LNCaP clone FGC (cell line): Measurements from ENCODE around the gene RHOF.

ENCODE experiments used
- DNase-seq: peaks from one replicate; pipeline ENCODE4 v3.0.0-alpha.2; 2011; ENCODE audit warnings: low read depth
- H3K4me3 ChIP-seq: 2 replicates; pipeline ENCODE4 v1.5.1; 2011; ENCODE audit warnings: mild to moderate bottlenecking, low read depth, low read length, control low read depth
- TF ChIP-seq, protein P1 (sequence below): IDR thresholded peaks from 2 replicates; pipeline ENCODE4 v1.5.1; 2012; ENCODE audit warnings: mild to moderate bottlenecking; ENCODE audit not compliant: control insufficient read depth, insufficient read depth; ENCODE audit errors: extremely low read depth

RHOF gene

DNA sequence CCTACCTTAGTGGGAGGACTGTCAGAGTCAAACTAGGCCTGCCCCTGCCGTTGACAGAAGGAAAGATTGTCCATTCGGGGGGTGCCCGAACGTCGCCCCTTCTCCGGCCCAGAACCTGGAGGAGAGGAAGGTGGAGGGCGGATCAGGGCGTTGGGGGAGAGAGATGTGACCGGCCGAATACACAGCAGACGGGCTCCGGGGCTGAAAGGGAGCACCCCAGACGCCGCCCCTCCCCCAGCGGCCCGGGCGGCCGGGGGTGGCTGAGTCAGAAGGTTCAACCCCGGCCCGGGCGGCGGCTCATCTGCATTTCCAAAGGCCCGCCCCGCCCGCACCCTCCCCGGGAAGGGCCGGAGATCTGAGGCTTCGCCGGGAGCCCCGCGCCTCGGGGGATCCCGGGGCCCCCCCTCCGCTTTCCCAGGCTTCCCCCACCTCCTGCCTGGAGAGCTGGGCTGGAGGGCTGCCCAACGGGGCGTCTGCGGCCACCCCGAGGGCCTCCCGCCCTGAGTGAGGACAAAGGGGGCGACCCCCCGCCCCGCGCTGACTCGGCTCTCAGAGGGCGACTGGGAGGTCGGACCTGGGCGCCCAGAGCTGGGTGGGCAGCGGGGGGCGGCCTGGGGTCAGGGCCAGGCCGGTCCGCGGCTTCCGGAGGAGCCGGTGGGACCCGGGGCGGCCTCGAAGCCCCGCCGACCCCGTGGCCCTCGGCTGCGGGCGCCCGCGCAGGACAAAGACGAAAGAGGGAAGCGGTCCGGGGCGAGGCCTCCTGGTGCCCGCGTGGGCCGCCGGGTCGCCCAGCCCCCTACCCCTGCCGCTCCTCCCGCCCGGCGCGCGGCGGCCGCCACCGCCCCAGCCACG lies 6.6 kb upstream of the RHOF start:
- H3K4me3 ChIP-seq: peak overlapping the region; percentile 59
- no peak for DNase-seq
- TF ChIP-seq, protein P1, sequence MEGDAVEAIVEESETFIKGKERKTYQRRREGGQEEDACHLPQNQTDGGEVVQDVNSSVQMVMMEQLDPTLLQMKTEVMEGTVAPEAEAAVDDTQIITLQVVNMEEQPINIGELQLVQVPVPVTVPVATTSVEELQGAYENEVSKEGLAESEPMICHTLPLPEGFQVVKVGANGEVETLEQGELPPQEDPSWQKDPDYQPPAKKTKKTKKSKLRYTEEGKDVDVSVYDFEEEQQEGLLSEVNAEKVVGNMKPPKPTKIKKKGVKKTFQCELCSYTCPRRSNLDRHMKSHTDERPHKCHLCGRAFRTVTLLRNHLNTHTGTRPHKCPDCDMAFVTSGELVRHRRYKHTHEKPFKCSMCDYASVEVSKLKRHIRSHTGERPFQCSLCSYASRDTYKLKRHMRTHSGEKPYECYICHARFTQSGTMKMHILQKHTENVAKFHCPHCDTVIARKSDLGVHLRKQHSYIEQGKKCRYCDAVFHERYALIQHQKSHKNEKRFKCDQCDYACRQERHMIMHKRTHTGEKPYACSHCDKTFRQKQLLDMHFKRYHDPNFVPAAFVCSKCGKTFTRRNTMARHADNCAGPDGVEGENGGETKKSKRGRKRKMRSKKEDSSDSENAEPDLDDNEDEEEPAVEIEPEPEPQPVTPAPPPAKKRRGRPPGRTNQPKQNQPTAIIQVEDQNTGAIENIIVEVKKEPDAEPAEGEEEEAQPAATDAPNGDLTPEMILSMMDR: no peak

DNA sequence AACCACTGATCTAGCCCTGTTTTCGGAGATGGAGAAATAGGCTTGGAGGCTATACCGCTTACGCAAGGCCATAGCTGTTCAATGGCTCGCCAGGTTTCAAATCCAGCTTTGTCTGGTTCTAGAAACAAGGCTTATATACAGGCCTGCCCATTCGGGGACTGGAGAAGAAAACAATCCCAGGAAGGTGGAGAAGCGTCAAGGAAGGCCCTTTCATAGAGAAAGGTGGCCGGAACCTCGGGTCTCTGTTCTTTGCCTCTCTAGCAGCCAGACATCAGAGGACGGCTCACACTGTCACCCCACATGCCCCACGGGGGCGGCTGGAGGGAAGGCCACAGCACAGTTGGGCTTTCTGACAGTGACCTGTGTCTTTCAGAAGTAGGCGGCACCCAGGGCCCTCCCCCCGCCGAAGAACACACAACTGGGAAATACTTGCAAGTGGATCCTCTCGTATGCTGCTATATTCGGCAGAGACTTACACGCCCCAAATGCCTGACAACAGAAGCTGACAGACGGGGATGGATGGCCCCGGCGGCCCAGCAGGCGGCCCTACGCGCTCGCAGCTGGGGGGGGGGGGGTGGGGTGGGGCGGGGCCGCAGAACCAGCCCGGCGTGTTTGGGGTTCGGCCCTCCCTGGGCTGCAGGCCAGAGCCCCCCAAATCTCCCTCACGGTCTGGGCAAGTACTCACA lies 5.8 kb upstream of the RHOF start:
- H3K4me3 ChIP-seq: peak overlapping the region; percentile 59
- TF ChIP-seq, protein P1: 0 out of 2 replicates have a peak, but pooled peaks have one; percentile 20
- peak; percentile 75 for DNase-seq

DNA sequence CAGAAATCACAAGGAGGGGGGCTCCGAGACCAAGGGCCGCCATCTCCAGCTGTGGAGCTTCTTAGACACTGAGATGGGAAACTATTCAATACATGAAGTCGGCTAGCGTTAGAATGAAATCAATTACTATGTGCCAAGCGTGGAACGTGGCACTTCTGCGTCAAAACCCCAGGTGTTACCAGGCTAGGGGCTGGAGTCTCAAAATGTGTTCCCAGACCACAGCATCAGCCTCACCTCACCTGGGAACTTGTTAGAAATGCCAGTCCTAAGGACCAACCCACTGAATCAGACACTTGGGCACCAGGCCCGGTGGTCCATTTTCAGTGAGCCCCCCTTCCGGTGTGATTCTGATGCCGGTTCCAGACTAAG lies 5.3 kb upstream of the RHOF start:
- peak overlapping the region; percentile 59 for H3K4me3 ChIP-seq
- DNase-seq: no peak
- TF ChIP-seq, protein P1: no peak

DNA sequence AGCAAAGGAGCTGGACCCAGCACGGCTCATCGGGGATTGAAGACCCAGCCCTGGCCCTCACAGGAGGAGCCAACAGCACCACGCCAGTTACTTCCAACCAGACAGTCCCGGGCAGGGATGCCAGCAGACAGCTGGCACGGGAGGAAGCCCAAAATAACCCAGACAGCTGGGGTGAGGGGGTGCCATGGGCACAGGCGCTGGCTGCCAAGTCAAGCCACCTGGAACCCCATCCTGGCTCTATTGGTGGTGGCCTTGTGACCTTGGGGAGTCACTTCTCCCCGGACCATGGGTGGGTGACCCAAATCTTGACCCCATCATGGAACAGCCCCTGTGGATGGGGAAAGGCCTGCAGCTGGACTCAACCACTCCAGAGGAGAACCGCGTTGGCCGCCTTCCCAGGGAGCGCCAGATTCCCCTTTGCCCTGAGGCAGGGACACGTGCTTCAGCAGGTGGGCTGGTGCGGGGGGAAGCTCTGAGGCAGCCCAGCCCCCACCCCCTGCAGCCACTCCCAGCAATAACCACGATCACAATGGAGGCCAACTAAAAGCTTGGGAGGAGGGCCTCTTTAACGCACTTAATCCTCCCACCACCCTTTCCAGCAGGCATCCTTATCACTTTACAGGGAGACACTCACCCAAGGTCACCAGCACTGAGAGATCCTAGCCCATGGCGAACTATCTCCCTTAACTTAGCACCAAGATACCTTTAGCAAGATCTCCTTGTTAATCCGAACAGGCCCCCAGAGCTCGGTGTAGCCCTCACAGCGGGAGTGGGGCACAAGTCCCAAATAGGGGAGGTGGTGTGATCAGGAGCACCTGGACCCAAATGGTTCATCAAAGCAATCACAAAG lies 4.7 kb upstream of the RHOF start:
- TF ChIP-seq, protein P1: no peak
- peak overlapping the region; percentile 59 for H3K4me3 ChIP-seq
- no peak for DNase-seq

DNA sequence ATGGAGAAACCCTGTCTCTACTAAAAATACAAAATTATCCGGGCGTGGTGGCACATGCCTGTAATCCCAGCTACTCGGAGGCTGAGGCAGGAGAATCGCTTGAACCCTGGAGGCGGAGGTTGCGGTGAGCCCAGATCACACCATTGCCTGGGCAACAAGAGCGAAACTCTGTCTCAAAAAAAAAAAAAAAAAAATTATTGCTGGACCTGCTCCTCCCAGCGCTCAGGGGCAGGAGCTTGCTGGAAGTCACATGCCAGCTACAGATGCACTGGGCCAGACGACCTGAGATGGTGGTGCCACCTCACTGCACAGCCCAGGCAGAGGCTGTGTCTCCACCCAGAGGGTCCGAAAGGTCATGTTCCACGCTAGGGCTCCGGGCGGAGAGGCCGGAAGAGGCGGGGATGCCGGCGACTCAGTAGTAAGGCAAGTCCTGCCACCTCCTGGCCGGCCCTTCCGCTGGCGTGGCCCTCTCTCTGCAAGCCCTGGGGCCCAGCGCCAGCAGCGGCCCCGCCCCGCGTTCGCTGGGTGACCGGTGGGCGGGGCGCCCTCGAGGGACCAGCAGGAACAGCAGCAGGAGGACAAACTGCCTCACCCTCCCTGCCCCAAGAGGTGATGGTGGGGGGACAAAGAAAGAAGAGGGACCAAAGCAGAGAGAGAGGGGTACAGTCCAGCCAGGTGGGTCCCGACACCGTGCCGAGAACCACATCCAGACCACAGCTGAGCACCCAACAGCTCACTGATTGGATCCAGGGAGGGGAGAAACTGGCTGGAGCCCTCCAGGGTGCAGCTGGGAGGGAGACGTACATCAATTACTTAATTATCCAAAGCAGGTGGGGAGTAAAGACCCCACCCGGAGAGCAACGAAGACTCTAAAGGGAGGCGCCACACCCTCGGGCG lies 3.6 kb upstream of the RHOF start:
- peak; percentile 90 for DNase-seq
- peak overlapping the region; percentile 59 for H3K4me3 ChIP-seq
- TF ChIP-seq, protein P1: peak; percentile 22; the same call in 1 of the 2 replicates
